Measurements from ENCODE around the gene CDH4.

The CDH4 gene

GRCh38 chr20:61833807-61834610 is 581.9 kb downstream of the CDH4 start:
- CTCF ChIA-PET = no interaction called here

GRCh38 chr20:61835301-61835700 is 583.2 kb downstream of the CDH4 start:
- DNase-seq (ENCODE audit: extremely low spot score) = no peak
- TF ChIP-seq CTCF (IDR thresholded peaks at IDR 0.05; ENCODE audit: control extremely low read depth, extremely low read depth, low read depth, missing control alignments) = no peak
- CTCF ChIA-PET = no interaction called here
- POLR2A ChIA-PET = no interaction called here

More at GRCh38 chr20:61833807-61834610, 581.9 kb downstream of the CDH4 start:
- TF ChIP-seq CTCF (IDR thresholded peaks at IDR 0.05; ENCODE audit: control extremely low read depth, extremely low read depth, low read depth, missing control alignments) = no peak
- POLR2A ChIA-PET = no interaction called here
- no peak for DNase-seq (ENCODE audit: extremely low spot score)

GRCh38 chr20:61835791-61836350 is 583.8 kb downstream of the CDH4 start:
- ChIA-PET POLR2A (no interaction called here), CTCF (no interaction called here)
- no peak for DNase-seq (ENCODE audit: extremely low spot score)
- TF ChIP-seq CTCF (IDR thresholded peaks at IDR 0.05; ENCODE audit: control extremely low read depth, extremely low read depth, low read depth, missing control alignments) = no peak

GRCh38 chr20:61837200-61837599 is 585.1 kb downstream of the CDH4 start:
- POLR2A ChIA-PET = no interaction called here
- no peak for TF ChIP-seq CTCF (IDR thresholded peaks at IDR 0.05; ENCODE audit: control extremely low read depth, extremely low read depth, low read depth, missing control alignments)
- no peak for DNase-seq (ENCODE audit: extremely low spot score)
- CTCF ChIA-PET = no interaction called here

- POLR2A ChIA-PET = no interaction called here
- no peak for DNase-seq (ENCODE audit: extremely low spot score)
- CTCF ChIA-PET = no interaction called here
- no peak for TF ChIP-seq CTCF (IDR thresholded peaks at IDR 0.05; ENCODE audit: control extremely low read depth, extremely low read depth, low read depth, missing control alignments)
Measured at GRCh38 chr20:61839223-61839911, 587.3 kb downstream of the CDH4 start.

- POLR2A ChIA-PET = no interaction called here
- DNase-seq (ENCODE audit: extremely low spot score) = no peak
- no peak for TF ChIP-seq CTCF (IDR thresholded peaks at IDR 0.05; ENCODE audit: control extremely low read depth, extremely low read depth, low read depth, missing control alignments)
- CTCF ChIA-PET = no interaction called here
Measured at GRCh38 chr20:61839912-61840778, 588.1 kb downstream of the CDH4 start.
